ENCODE results near the gene PRDX5. TPM values are rescaled to one million over a fixed set of nuclear protein-coding genes. Genes with fewer than 3 reads are reported as not detected.

Gene PRDX5
- total RNA-seq, 1 experiment from 2014 or later, result 206 TPM

GRCh38 chr11:64360448-64360921 is 42.6 kb downstream of the PRDX5 start:
- no TSS peak for BruUV-seq (replicated peaks)
- peaks cover 22% of the 10 kb centered on the region for H3K36me3 ChIP-seq (ENCODE audit: insufficient read depth, low read length, poor library complexity, severe bottlenecking)
- H3K4me1 ChIP-seq (ENCODE audit: insufficient read depth, low read length, poor library complexity, severe bottlenecking), result peaks cover 22% of the 10 kb centered on the region
- no peak for DNase-seq (ENCODE audit: low spot score)
- no peak overlapping the region for H3K4me3 ChIP-seq (ENCODE audit: low read depth, low read length, poor library complexity, severe bottlenecking)
- intact Hi-C loops (cut with micrococcal nuclease; ENCODE audit: unreplicated experiment), result no loop called here
- ChIA-PET POLR2A (ENCODE audit: low non-redundant PET) (no interaction called here), CTCF (no interaction called here)
- no peak overlapping the region for H3K27ac ChIP-seq (ENCODE audit: low read depth, low read length, poor library complexity, severe bottlenecking)
- no peaks in the 10 kb centered on the region for H3K27me3 ChIP-seq (replicated peaks; ENCODE audit: insufficient read depth, low read depth, low read length, poor library complexity)
- TF ChIP-seq, protein P1, sequence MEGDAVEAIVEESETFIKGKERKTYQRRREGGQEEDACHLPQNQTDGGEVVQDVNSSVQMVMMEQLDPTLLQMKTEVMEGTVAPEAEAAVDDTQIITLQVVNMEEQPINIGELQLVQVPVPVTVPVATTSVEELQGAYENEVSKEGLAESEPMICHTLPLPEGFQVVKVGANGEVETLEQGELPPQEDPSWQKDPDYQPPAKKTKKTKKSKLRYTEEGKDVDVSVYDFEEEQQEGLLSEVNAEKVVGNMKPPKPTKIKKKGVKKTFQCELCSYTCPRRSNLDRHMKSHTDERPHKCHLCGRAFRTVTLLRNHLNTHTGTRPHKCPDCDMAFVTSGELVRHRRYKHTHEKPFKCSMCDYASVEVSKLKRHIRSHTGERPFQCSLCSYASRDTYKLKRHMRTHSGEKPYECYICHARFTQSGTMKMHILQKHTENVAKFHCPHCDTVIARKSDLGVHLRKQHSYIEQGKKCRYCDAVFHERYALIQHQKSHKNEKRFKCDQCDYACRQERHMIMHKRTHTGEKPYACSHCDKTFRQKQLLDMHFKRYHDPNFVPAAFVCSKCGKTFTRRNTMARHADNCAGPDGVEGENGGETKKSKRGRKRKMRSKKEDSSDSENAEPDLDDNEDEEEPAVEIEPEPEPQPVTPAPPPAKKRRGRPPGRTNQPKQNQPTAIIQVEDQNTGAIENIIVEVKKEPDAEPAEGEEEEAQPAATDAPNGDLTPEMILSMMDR (conservative IDR thresholded peaks at IDR 0.05; ENCODE audit: low read depth, low read length), result no peak
- TF ChIP-seq EZH2 (IDR thresholded peaks at IDR 0.05; ENCODE audit: borderline replicate concordance, low read depth, low read length, poor library complexity, severe bottlenecking), result no peak
- no peaks in the 10 kb centered on the region for H3K9me3 ChIP-seq (ENCODE audit: low read depth, low read length, poor library complexity, severe bottlenecking)

DNA sequence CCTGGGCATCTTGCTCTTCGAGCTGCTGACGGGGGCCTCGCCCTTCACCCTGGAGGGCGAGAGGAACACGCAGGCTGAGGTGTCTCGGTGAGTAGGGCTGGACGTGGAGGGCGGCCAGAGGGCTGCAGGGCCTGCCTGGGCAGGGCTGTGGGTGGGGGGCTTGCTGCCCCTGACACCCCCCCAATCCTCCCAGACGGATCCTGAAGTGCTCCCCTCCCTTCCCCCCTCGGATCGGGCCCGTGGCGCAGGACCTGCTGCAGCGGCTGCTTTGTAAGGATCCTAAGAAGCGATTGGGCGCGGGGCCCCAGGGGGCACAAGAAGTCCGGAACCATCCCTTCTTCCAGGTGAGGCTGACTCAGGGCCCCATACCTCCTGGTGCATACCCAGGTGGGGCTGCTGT is 43.7 kb downstream of the PRDX5 start:
- H3K9me3 ChIP-seq (ENCODE audit: low read depth, low read length, poor library complexity, severe bottlenecking), result no peaks in the 10 kb centered on the region
- H3K27me3 ChIP-seq (replicated peaks; ENCODE audit: insufficient read depth, low read depth, low read length, poor library complexity), result no peaks in the 10 kb centered on the region
- H3K4me3 ChIP-seq (ENCODE audit: low read depth, low read length, poor library complexity, severe bottlenecking), result no peak overlapping the region
- H3K4me1 ChIP-seq (ENCODE audit: insufficient read depth, low read length, poor library complexity, severe bottlenecking), result peaks cover 21% of the 10 kb centered on the region
- no peak for DNase-seq (ENCODE audit: low spot score)
- POLR2A ChIA-PET (ENCODE audit: low non-redundant PET), result no interaction called here
- CTCF ChIA-PET, result no interaction called here
- peaks cover 31% of the 10 kb centered on the region for H3K36me3 ChIP-seq (ENCODE audit: insufficient read depth, low read length, poor library complexity, severe bottlenecking)
- BruUV-seq (replicated peaks), result no TSS peak
- TF ChIP-seq EZH2 (IDR thresholded peaks at IDR 0.05; ENCODE audit: borderline replicate concordance, low read depth, low read length, poor library complexity, severe bottlenecking), result no peak
- TF ChIP-seq, protein P1 (conservative IDR thresholded peaks at IDR 0.05; ENCODE audit: low read depth, low read length), result no peak
- intact Hi-C loops (cut with micrococcal nuclease; ENCODE audit: unreplicated experiment), result no loop called here
- no peak overlapping the region for H3K27ac ChIP-seq (ENCODE audit: low read depth, low read length, poor library complexity, severe bottlenecking)

DNA sequence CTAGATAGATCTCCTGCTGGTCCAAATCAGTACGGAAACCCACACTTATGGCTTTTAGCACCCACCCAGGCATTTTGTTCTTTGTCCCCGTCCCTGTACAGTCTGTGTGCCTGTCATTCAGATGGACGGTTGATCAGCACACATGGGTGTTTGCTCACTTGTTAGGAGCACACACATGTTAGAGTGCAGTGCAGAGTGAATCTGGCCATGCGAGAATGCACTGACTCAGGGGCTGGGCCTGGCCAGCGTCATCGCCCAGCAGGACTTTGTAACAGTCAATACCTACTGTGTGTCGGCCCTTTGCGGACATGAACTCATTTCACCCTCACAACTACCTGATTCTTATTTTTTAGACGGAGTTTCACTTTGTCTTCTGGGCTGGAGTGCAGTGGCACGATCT is 44.4 kb downstream of the PRDX5 start:
- intact Hi-C loops (cut with micrococcal nuclease; ENCODE audit: unreplicated experiment), result no loop called here
- CTCF ChIA-PET, result no interaction called here
- H3K27me3 ChIP-seq (replicated peaks; ENCODE audit: insufficient read depth, low read depth, low read length, poor library complexity), result no peaks in the 10 kb centered on the region
- H3K9me3 ChIP-seq (ENCODE audit: low read depth, low read length, poor library complexity, severe bottlenecking), result no peaks in the 10 kb centered on the region
- H3K27ac ChIP-seq (ENCODE audit: low read depth, low read length, poor library complexity, severe bottlenecking), result no peak overlapping the region
- TF ChIP-seq EZH2 (IDR thresholded peaks at IDR 0.05; ENCODE audit: borderline replicate concordance, low read depth, low read length, poor library complexity, severe bottlenecking), result no peak
- TF ChIP-seq, protein P1 (conservative IDR thresholded peaks at IDR 0.05; ENCODE audit: low read depth, low read length), result no peak
- BruUV-seq (replicated peaks), result TSS peak; percentile 10
- no peak for DNase-seq (ENCODE audit: low spot score)
- POLR2A ChIA-PET (ENCODE audit: low non-redundant PET), result interaction anchor here (0.7 kb wide), 1 partner anchor 142 kb away, joined by 4 read pairs; no protein-coding TSS in a partner anchor
- peaks cover 19% of the 10 kb centered on the region for H3K4me1 ChIP-seq (ENCODE audit: insufficient read depth, low read length, poor library complexity, severe bottlenecking)
- H3K36me3 ChIP-seq (ENCODE audit: insufficient read depth, low read length, poor library complexity, severe bottlenecking), result peaks cover 32% of the 10 kb centered on the region
- H3K4me3 ChIP-seq (ENCODE audit: low read depth, low read length, poor library complexity, severe bottlenecking), result no peak overlapping the region
